SH-SY5Y (cell line): ENCODE data around the gene GUCY2F.

Experiments
- GATA2 ChIP-seq: IDR thresholded peaks from 2 replicates; pipeline ENCODE4 v1.6.1; 2011; ENCODE audit warnings: mild to moderate bottlenecking, low read depth, low read length
- GATA3 ChIP-seq: IDR thresholded peaks from 2 replicates; pipeline ENCODE4 v1.6.1; 2011; ENCODE audit warnings: low read depth, mild to moderate bottlenecking, low read length, moderate library complexity

DNA sequence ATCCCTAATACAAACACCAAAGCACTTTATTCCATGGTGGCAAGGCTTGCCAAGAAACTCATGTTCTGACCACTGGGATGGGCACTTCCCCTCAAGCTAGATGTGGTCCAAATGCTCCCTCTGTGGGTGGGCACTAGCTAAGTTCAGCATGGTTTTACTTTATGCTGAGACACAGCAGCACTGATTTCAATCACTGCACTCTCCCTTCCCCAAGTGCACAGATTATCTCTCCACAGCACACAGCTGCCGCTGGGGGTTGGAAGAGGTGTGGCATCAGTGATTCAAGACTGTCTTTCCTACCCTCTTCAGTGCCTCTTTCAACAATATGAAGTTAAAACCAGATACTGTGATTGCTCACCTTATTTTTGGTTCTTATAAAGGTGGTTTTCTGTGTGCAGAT lies 16.5 kb upstream of the GUCY2F start:
- TF ChIP-seq GATA2 (no peak), GATA3 (no peak)
